Kidney glomerular epithelial cell (primary cell): ENCODE data around the gene RASSF1.

ENCODE experiments used
- DNase-seq: peaks from one replicate; lab custom pipeline; 2025; lab: John Stamatoyannopoulos, UW

The RASSF1 gene

GRCh38 chr3:50365080-50365841, 24.6 kb upstream of the RASSF1 start:
- peak; percentile 84 for DNase-seq

GRCh38 chr3:50364573-50365079, 24.0 kb upstream of the RASSF1 start:
- no peak for DNase-seq

DNA sequence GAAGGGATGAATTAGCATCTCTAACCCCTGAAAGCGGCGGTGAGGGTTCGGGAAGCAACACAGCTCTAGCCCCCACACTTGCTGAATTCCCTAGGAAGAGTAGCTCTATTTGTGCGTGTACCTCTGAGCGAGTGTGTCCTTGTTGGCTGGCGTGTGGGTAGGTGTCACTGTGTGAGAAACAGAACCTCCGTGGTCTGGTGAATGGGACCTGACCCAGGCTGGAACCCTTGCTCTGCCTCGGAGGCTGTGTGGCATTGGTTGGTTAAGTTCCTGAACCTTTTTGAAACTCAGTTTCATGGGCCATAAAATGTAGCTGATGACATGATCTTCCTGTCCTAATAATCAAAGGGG, 19.1 kb upstream of the RASSF1 start:
- DNase-seq: no peak

DNA sequence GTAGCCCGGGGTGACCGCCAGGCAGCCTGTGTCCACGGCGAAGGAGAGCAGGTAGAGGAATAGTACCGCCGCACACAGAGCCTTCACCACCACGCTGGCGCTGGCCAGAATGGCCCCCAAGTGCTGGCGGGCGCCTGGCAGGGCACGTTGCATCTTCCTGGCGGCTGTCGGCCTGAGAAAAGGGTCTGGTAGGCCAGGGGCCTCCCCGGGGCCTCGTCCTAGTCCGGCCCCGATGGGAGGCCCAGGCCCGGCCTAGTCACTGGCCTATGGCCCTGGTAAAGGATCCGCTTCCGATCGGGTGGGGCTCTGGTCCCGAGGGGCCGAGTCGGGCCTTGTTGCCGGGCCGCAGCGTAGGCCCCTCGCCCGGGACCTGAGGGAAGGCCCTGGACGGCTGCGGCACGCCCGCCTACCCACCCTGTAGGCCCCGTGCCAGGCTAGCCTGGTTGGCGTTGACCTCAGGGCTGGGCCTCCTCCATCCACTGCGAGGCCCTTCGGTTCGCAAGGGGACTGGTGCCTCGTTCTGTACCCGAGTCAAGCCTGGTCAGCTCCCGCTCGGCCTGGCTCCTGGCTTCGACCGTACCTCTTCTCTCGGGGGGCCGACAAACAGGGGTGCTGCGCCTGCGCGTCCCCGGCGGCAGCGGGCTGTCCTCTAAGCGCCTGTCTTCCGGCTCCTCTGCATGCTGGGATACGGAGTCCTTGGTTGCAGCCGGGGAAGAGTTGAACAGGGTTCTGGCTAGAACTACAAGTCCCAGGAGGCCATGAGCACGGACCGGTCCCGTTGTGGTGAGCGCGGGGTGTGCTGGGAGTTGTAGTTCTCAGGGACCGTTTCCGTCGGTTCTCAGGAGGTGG, 18.5 kb upstream of the RASSF1 start, which contains the start of gene TMEM115:
Gene TMEM115, minus strand, starts transcription at position 611 of the 849 bp plus-strand sequence. Its CDS starts 458 bp downstream, at position 153.
- peak; percentile 98 for DNase-seq

GRCh38 chr3:50358355-50358910, 17.8 kb upstream of the RASSF1 start:
- DNase-seq: no peak

DNA sequence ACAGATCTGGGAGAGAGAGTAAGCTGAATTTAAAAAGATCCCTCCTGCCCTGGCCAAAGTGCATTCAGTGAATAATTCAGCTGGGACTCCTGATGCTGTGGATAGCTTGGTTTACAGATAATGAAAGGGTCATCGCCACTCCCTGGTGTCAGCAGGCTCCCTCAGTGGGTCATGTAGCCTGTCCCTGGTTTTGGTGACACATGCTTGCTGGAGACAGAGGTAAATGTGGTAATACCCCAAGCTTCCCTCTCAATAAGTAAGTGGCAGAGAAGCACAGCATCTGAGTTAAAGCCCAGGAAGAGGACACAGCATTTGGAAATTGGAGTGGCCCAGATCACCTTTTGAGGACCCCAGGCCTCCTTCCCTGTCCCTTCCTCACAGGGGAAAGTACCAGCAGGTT, 16.8 kb upstream of the RASSF1 start:
- DNase-seq: no peak

DNA sequence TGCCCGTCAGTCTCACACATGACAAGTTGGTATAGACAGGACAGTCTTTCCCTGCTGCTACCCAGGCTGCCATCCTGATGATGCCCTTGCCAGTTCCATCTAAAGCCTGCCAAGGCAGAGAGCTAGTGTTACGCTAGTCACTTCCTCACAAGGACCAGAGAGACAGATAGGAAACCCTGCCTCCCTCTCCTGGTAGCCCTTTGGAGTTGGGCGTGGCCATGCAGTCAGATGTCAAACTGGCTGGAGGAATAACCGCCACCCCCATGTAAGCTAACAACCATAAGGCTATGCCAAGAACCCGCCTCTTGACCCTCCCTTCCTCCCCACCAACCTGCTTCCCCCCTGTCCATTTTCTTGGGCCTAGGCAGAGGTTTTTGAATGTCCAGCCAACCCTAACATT, 15.9 kb upstream of the RASSF1 start:
- no peak for DNase-seq

DNA sequence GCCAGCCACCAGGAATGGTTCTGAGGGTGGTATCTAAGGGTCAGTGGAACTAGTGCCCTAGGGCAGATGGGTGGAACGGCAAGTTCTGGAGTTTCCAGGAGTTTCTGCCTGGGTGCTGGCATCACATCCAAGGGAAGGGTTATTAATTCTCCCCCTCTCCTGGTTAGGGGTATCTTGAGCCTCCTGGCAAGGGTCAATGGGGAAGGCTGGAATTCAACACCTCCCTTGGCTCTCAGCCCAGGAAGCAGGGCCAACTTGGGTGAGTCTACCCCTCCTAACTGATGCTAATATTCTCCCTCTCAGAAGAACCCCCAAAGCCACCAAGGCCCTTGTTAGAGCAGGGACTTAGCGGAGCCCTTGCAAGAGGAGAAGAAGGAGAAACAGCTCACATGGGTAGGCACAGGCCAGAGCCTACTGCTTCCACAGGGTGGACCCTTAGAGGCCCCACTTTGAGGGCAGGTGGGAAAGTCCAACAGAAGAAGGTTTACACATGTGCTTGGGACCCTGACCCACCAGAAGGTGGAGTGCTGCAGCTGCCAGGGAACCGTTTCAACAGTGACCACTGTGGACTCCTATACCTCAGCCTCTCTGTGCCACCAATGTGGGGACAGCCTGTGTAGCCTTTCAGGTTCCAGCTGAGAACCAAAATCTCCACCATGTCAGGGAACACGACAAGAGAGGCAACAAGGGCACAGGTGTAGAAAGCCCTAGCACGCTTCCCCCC, 15.4 kb upstream of the RASSF1 start:
- no peak for DNase-seq

DNA sequence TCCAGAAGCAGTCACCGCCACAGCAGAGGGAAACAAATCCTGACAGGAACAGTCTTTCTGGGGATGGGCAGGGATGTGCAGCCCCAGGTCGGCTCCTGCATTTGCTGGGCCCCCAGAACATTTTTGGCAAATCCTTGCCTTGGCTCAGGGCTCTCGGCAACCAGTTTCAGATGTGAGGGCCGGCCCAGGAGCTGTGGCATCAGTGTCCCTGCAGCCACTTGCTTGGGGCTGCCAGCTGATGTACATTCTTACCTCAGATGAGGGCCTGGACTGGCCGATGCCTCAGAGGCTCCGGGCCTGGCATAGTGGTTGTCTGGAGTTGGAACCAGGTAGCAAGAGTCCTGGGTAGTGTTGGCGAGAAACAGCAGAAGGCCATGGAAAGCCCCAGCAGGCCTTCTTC, 14.2 kb upstream of the RASSF1 start:
- no peak for DNase-seq

DNA sequence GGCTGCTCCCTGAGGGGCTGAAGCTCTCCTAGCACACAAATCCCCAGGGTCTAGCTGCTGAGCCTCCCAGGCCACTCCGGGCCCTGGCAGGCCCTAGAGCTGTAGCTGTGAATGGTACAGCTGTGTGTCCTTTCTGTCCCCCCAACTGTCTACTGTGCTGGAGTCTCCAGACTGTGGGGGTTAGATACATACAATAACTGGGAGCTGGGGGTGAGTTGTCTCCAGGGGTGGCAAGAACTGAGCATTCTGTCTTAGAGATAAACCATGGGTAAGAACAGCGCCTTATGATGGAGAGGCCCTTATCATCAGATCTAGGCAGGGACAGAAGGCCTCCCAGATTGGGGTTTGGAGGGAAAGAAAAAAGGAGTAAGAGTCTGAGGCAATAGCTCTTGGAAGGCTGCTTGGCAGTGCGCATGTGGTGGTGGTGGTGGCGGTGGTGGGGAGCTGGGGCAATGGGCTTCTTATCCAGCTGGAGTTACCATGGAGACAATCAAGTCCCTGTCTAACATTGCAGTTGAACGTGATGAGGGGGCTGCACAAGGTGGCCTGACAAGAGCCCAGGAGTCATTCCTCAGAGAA, 13.6 kb upstream of the RASSF1 start:
- no peak for DNase-seq

DNA sequence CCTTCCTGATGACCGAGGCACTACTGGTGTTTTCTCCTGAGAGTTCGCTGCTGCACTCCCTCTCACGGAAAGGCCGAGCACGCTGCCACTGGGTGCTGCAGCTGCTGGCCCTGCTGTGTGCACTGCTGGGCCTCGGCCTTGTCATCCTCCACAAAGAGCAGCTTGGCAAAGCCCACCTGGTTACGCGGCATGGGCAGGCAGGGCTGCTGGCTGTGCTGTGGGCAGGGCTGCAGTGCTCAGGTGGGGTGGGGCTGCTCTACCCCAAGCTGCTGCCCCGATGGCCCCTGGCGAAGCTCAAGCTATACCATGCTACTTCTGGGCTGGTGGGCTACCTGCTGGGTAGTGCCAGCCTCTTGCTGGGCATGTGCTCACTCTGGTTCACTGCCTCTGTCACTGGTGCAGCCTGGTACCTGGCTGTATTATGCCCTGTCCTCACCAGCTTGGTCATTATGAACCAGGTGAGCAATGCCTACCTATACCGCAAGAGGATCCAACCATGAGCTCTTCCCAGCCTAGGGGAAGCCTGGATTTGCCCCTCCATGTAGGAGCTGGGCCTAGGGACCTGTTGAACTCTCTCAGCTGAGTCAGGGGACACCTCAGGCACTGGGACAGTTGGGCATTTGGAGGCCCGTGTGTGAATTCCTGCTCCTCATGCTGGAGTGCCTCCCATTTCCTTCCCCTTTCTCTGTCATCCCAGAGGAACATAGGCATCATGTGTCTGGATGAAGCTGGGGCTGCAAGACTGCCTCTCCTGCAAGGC, 12.8 kb upstream of the RASSF1 start:
- DNase-seq: no peak

- peak; percentile 51 for DNase-seq
Measured at GRCh38 chr3:50352781-50353180, 12.1 kb upstream of the RASSF1 start.

DNA sequence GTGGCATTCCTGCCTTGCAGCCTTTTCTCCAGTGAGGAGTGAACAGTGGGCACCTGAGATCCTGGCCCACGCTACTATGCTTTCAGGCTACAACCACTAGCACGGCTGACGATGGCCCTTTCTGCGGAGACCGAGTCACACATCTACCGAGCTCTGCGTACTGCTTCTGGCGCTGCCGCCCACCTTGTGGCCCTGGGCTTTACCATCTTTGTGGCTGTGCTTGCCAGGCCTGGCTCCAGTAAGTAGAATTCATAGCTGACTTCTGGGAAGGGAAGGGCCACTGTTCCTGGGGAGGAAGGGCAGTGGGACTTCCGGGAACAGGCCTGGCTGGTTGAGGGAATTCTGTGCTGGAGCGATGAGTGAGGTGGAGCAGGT, 10.7 kb upstream of the RASSF1 start:
- DNase-seq: no peak

DNA sequence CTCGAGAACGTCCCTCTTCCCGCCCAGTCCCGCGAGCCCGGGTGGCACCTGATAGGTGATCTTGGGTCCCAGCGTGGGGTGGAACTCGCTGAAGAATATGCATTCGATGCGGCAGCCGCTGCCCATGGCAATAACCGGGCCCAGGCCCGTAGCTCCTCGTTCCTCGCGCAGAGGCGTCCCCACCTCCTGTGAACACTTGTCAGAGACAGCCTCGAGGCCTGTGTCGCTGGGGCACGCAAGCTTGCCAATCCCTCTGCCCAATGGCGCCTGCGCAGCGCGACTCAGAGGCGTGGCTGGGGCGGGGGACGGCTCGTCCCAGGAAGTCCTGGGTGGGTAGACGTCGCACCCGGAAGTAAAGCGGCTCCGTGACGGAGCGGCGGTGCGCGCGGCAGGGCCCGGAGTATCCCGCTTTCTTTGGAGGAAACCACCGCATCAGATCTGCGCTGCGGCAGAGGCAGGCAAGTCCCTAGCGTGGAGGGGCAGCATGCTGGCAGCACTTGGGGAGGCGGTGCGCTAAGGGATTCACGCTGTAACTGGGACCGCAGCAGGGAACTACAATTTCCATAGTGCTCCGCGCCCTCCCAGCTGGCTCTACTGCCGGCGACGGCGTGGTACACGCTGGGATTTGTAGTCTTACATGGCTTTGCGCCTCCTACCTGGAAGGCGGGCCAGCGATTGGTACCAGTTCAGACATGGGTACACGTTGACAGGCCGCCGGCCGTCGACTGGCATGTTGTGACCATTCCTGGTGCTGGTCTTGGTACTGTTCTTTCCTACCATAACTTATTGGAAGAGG, 10.1 kb upstream of the RASSF1 start, which contains the start of the genes CYB561D2 and NPRL2:
Gene CYB561D2, plus strand, starts transcription at position 336 of the 796 bp plus-strand sequence. CDS start 572 bp downstream, outside the sequence.
Gene NPRL2, minus strand, starts transcription at position 249 of the 796 bp plus-strand sequence. Its CDS starts 123 bp downstream, at position 126.
- DNase-seq: peak; percentile 90

GRCh38 chr3:50350213-50350526, 9.5 kb upstream of the RASSF1 start:
- DNase-seq: no peak

- DNase-seq: peak; percentile 61
Measured at GRCh38 chr3:50347187-50347813, 6.7 kb upstream of the RASSF1 start.

- peak; percentile 14 for DNase-seq
Measured at GRCh38 chr3:50345586-50346234, 5.1 kb upstream of the RASSF1 start, which contains the start of gene ZMYND10. Gene ZMYND10, minus strand, starts transcription at chr3:50345732. Its CDS starts 153 bp downstream, at chr3:50345579.

DNA sequence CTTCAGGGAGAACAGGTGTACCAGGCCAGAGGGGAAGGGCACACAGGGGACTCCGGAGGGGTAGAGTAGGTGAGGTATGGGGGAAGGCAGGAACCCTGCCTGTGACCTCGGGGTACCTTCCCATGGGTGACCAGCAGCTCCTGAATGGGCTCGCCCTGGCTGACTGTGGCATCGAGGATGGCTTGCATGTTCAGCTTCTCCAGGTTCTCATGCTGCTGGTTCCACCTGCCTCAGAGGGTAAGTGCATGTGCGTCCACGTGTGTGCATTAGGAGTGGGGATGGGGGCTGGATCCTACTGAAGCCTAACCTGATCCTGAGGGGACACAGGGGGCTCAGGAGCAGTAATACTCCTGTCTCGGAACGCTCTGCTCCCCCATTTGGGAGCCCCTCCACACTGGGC, 4.4 kb upstream of the RASSF1 start:
- no peak for DNase-seq
